Gastroesophageal sphincter (tissue), 3 donors: ENCODE data around the gene KIF24.

Experiments used
- EP300 ChIP-seq: sonication (generic); formaldehyde crosslinking; IDR thresholded peaks from one replicate; pipeline ENCODE4 v1.6.1; 2017; ENCODE audit warnings: antibody characterized with exemption, mild to moderate bottlenecking
- POLR2AphosphoS5 ChIP-seq: sonication (generic); formaldehyde crosslinking; IDR thresholded peaks from one replicate; pipeline ENCODE4 v1.6.1; 2017; ENCODE audit warnings: antibody characterized with exemption
- TF ChIP-seq, protein P1 (sequence below), 4 experiments: fragments of 200-600 bp in 2 of 4; fragments of 450-650 bp in 2 of 4; sonication (generic) in 1 of 4; IDR thresholded peaks; one replicate each; pipeline ENCODE4 v1.5.1; 2017 to 2019; ENCODE audit warnings: antibody characterized with exemption in 4 of 4, mild to moderate bottlenecking in 2 of 4, moderate library complexity in 2 of 4

DNA sequence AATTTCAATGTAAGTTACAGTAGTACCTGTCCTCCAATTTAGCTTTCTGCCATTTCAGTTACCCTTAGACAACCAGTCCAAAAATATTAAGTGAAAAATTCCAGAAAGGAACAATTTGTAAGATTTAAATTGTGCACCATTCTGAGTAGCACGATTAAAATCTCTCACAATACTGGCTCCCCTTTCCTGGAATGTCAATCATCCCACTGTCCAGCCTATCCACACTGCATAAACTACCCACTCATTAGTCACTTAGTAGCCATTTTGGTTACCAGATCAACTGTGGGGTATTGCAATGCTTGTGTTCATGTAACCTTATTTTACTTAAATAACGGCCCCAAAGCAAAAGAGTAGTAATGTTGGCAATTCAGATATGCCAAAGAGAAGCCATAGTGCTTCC is 11.6 kb downstream of the KIF24 start:
- TF ChIP-seq, protein P1, sequence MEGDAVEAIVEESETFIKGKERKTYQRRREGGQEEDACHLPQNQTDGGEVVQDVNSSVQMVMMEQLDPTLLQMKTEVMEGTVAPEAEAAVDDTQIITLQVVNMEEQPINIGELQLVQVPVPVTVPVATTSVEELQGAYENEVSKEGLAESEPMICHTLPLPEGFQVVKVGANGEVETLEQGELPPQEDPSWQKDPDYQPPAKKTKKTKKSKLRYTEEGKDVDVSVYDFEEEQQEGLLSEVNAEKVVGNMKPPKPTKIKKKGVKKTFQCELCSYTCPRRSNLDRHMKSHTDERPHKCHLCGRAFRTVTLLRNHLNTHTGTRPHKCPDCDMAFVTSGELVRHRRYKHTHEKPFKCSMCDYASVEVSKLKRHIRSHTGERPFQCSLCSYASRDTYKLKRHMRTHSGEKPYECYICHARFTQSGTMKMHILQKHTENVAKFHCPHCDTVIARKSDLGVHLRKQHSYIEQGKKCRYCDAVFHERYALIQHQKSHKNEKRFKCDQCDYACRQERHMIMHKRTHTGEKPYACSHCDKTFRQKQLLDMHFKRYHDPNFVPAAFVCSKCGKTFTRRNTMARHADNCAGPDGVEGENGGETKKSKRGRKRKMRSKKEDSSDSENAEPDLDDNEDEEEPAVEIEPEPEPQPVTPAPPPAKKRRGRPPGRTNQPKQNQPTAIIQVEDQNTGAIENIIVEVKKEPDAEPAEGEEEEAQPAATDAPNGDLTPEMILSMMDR (IDR thresholded peaks at IDR 0.05) = no peak
- TF ChIP-seq POLR2AphosphoS5 (no peak), EP300 (no peak)
